Measurements from ENCODE around the gene PRR32. TPM values are rescaled to one million over a fixed set of nuclear protein-coding genes. Genes with fewer than 3 reads are reported as not detected.

Gene PRR32
- total and polyA plus RNA-seq, 2 donors (not counting 3 experiments of a cell fraction or from before 2014, with no cell fraction given): not detected

DNA sequence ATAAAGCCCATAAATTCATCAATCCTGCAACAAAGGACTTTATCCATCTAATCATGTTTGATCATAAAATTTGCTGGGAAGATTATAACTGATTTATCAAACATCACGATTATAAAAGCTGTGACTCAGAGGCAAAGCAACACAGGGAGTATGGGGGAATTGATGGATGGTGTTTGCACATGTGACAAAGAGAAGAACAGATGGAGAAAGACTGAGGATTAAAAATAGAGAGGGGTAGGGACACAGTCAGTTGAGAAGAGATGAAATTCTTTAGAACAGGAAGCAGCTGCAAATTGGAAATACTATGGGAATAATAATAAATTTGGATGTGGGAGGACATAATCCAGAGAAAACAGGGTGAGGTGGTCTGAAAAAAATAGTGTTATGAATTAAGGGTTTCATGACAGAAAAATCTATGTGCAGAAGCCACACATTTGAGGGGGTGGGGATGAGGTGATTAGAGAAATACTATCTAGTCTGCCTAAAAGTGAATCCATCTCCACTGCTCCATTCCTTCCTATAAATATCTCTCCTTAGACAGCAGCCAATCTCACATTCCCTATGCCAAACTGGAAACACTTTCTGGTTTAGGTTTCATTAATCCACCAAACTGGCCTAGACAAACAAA lies 6.2 kb downstream of the PRR32 start:
- Histone ChIP-seq H4K20me1 (replicated peaks; ENCODE audit: control insufficient read depth, extremely low read depth, insufficient read depth, low read length) (no peaks in the 10 kb centered on the region), H2AFZ (ENCODE audit: low read depth, low read length) (no peak overlapping the region), H3K9me3 (replicated peaks; ENCODE audit: control insufficient read depth, insufficient read depth, low read length) (no peaks in the 10 kb centered on the region), H3K9me1 (replicated peaks; ENCODE audit: control insufficient read depth, extremely low read depth, insufficient read depth, low read length) (no peaks in the 10 kb centered on the region), H3K9ac (replicated peaks; ENCODE audit: extremely low read depth, insufficient read depth, low read length) (no peak overlapping the region), H3K27ac (ENCODE audit: insufficient read depth, low read depth, low read length) (no peak overlapping the region), H3K4me1 (ENCODE audit: control insufficient read depth, extremely low read depth, insufficient read depth, low read length) (no peaks in the 10 kb centered on the region), H3K4me2 (ENCODE audit: insufficient read depth, low read length) (no peak overlapping the region), H3K27me3 (ENCODE audit: control insufficient read depth in 2 of 2, insufficient read depth in 2 of 2, low read length in 2 of 2) (no peaks in the 10 kb centered on the region), H3K4me3 (replicated peaks in 1 of 3; ENCODE audit: insufficient read depth in 1 of 3, low read depth in 1 of 3, low read length in 3 of 3) (no peak overlapping the region), H3K79me2 (ENCODE audit: control insufficient read depth, insufficient read depth, low read length) (no peaks in the 10 kb centered on the region), H3K36me3 (ENCODE audit: control insufficient read depth in 2 of 2, extremely low read depth in 1 of 2, insufficient read depth in 2 of 2, low read length in 2 of 2) (no peaks in the 10 kb centered on the region)
- BruUV-seq (replicated peaks): no TSS peak
- no peak for DNase-seq (ENCODE audit: low read depth, low spot score)
- no peak for FAIRE-seq
- intact Hi-C loops (cut with micrococcal nuclease): no loop called here
- dilution Hi-C loops (cut with MboI; ENCODE audit: extremely low pct_ligation_motif_present, low sequenced_read_pairs): no loop called here
- CTCF ChIA-PET: no interaction called here
- POLR2A ChIA-PET: no interaction called here
- TF ChIP-seq POLR2A (IDR thresholded peaks at IDR 0.05; ENCODE audit: low read depth, low read length) (no peak), MAX (IDR thresholded peaks at IDR 0.05; ENCODE audit: insufficient read depth, insufficient read length) (no peak)

GRCh38 chrX:126836186-126836585 lies 16.7 kb downstream of the PRR32 start:
- Histone ChIP-seq H3K4me3 (replicated peaks in 1 of 3; ENCODE audit: insufficient read depth in 1 of 3, low read depth in 1 of 3, low read length in 3 of 3) (no peak overlapping the region), H3K79me2 (ENCODE audit: control insufficient read depth, insufficient read depth, low read length) (no peaks in the 10 kb centered on the region), H4K20me1 (replicated peaks; ENCODE audit: control insufficient read depth, extremely low read depth, insufficient read depth, low read length) (no peaks in the 10 kb centered on the region), H3K27ac (ENCODE audit: insufficient read depth, low read depth, low read length) (no peak overlapping the region), H2AFZ (ENCODE audit: low read depth, low read length) (no peak overlapping the region), H3K9me1 (replicated peaks; ENCODE audit: control insufficient read depth, extremely low read depth, insufficient read depth, low read length) (no peaks in the 10 kb centered on the region), H3K4me2 (ENCODE audit: insufficient read depth, low read length) (no peak overlapping the region), H3K9me3 (replicated peaks; ENCODE audit: control insufficient read depth, insufficient read depth, low read length) (no peaks in the 10 kb centered on the region), H3K4me1 (ENCODE audit: control insufficient read depth, extremely low read depth, insufficient read depth, low read length) (no peaks in the 10 kb centered on the region), H3K27me3 (ENCODE audit: control insufficient read depth in 2 of 2, insufficient read depth in 2 of 2, low read length in 2 of 2) (no peaks in the 10 kb centered on the region), H3K9ac (replicated peaks; ENCODE audit: extremely low read depth, insufficient read depth, low read length) (no peak overlapping the region), H3K36me3 (ENCODE audit: control insufficient read depth in 2 of 2, extremely low read depth in 1 of 2, insufficient read depth in 2 of 2, low read length in 2 of 2) (no peaks in the 10 kb centered on the region)
- dilution Hi-C loops (cut with MboI; ENCODE audit: extremely low pct_ligation_motif_present, low sequenced_read_pairs): no loop called here
- no peak for TF ChIP-seq CTCF (IDR thresholded peaks at IDR 0.05; ENCODE audit: extremely low read depth in 1 of 2, insufficient read depth in 1 of 2, low read depth in 1 of 2, low read length in 2 of 2)
- no peak for TF ChIP-seq FOS (IDR thresholded peaks at IDR 0.05; ENCODE audit: borderline replicate concordance, insufficient read depth, low read length)
- no peak for TF ChIP-seq JUN (IDR thresholded peaks at IDR 0.05; ENCODE audit: borderline replicate concordance, insufficient read depth, insufficient read length, low read depth)
- no peak for TF ChIP-seq EZH2 (IDR thresholded peaks at IDR 0.05; ENCODE audit: borderline replicate concordance, low read depth, low read length, severe bottlenecking)
- TF ChIP-seq GATA2 (IDR thresholded peaks at IDR 0.05; ENCODE audit: insufficient read depth, insufficient read length, low read depth, low read length): no peak
- TF ChIP-seq POLR2AphosphoS5 (IDR thresholded peaks at IDR 0.05; ENCODE audit: insufficient read depth, low read depth, low read length): no peak
- no peak for TF ChIP-seq MYC (IDR thresholded peaks at IDR 0.05; ENCODE audit: low read depth, low read length)
- no peak for FAIRE-seq
- ChIA-PET POLR2A (no interaction called here), CTCF (no interaction called here)
- no TSS peak for BruUV-seq (replicated peaks)
- DNase-seq (ENCODE audit: low read depth, low spot score): no peak
- intact Hi-C loops (cut with micrococcal nuclease): no loop called here

Measured in endothelial cell of umbilical vein (primary cell).